NCI-H524 treated with DMSO at 0.1 percent for 48 hours (cell line): Measurements from ENCODE around the gene SLC35G6.
"Not testable (repeated sequence)": the region's sequence is repeated elsewhere in the genome, so short reads cannot be mapped to it uniquely, and the experiment has no call there.

Experiments
- DNase-seq: peaks from one replicate; lab custom pipeline; 2025; lab: John Stamatoyannopoulos, UW

SLC35G6 gene

GRCh38 chr17:7460850-7461660, 20.2 kb upstream of the SLC35G6 start:
- DNase-seq, result no peak

GRCh38 chr17:7462474-7463371, 18.5 kb upstream of the SLC35G6 start:
- no peak for DNase-seq

- no peak for DNase-seq
Observed at GRCh38 chr17:7463372-7463846, 17.8 kb upstream of the SLC35G6 start.

- DNase-seq, result no peak
Observed at GRCh38 chr17:7464081-7464480, 17.2 kb upstream of the SLC35G6 start.

GRCh38 chr17:7465597-7466275, 15.5 kb upstream of the SLC35G6 start:
- DNase-seq, result no peak

GRCh38 chr17:7466318-7466638, 15.0 kb upstream of the SLC35G6 start:
- DNase-seq, result no peak

- DNase-seq, result no peak
Observed at GRCh38 chr17:7466639-7467341, 14.5 kb upstream of the SLC35G6 start.

GRCh38 chr17:7467498-7467897, 13.7 kb upstream of the SLC35G6 start:
- no peak for DNase-seq

GRCh38 chr17:7468290-7468689, 13.0 kb upstream of the SLC35G6 start:
- no peak for DNase-seq

- DNase-seq, result no peak
Observed at GRCh38 chr17:7468804-7469389, 12.3 kb upstream of the SLC35G6 start.

- DNase-seq, result not testable (repeated sequence)
Observed at GRCh38 chr17:7469843-7470242, 11.4 kb upstream of the SLC35G6 start.

- not testable (repeated sequence) for DNase-seq
Observed at GRCh38 chr17:7470457-7470973, 10.7 kb upstream of the SLC35G6 start.

GRCh38 chr17:7471729-7472128, 9.5 kb upstream of the SLC35G6 start:
- no peak for DNase-seq

- not testable (repeated sequence) for DNase-seq
Observed at GRCh38 chr17:7474767-7475166, 6.5 kb upstream of the SLC35G6 start.

- DNase-seq, result no peak
Observed at GRCh38 chr17:7475764-7476422, 5.4 kb upstream of the SLC35G6 start.

- no peak for DNase-seq
Observed at GRCh38 chr17:7476494-7476893, 4.8 kb upstream of the SLC35G6 start.

- no peak for DNase-seq
Observed at GRCh38 chr17:7476951-7477350, 4.3 kb upstream of the SLC35G6 start.

- no peak for DNase-seq
Observed at GRCh38 chr17:7477392-7478275, 3.6 kb upstream of the SLC35G6 start.
